Large intestine (tissue), 3 donors: ENCODE data around the gene ABLIM1. TPM values are rescaled to one million over a fixed set of nuclear protein-coding genes. Genes with fewer than 3 reads are reported as not detected.

ENCODE experiments used
- DNase-seq, 2 donors: peaks; one replicate each; pipeline versions ENCODE4 v3.0.0 to v3.0.0-alpha.2; 2013
- H3K27ac ChIP-seq: one replicate; pipeline ENCODE4 v1.5.1; 2013; ENCODE audit warnings: low read length
- H3K27me3 ChIP-seq: 2 replicates; pipeline ENCODE4 v1.6.1; 2013; ENCODE audit warnings: low read length; ENCODE audit not compliant: control insufficient read depth, insufficient read depth
- H3K36me3 ChIP-seq: 2 replicates; pipeline ENCODE4 v1.6.1; 2013; ENCODE audit warnings: low read length; ENCODE audit not compliant: control insufficient read depth, insufficient read depth
- H3K4me1 ChIP-seq: one replicate; pipeline ENCODE4 v1.6.1; 2013; ENCODE audit warnings: low read length; ENCODE audit not compliant: control insufficient read depth, insufficient read depth
- H3K4me3 ChIP-seq: one replicate; pipeline ENCODE4 v1.5.1; 2013; ENCODE audit warnings: low read length
- H3K9me3 ChIP-seq: one replicate; pipeline ENCODE4 v1.6.1; 2013; ENCODE audit warnings: mild to moderate bottlenecking, low read depth, low read length, moderate library complexity; ENCODE audit not compliant: control insufficient read depth
- WGBS: methylation state at CpG from one replicate; pipeline ENCODE4 v1.1.5; 2013; ENCODE audit warnings: low lambda C conversion rate; ENCODE audit not compliant: insufficient coverage; 5-methylcytosine and 5-hydroxymethylcytosine counted together
- polyA plus RNA-seq: library from polyadenylated mRNA; unstranded; fragments of 120-200 nt; gene quantifications from one replicate; pipeline ENCODE4 v1.2.1, GENCODE V29; 2013

ABLIM1 gene
- polyA plus RNA-seq, 1 donor: 54.9 TPM

DNA sequence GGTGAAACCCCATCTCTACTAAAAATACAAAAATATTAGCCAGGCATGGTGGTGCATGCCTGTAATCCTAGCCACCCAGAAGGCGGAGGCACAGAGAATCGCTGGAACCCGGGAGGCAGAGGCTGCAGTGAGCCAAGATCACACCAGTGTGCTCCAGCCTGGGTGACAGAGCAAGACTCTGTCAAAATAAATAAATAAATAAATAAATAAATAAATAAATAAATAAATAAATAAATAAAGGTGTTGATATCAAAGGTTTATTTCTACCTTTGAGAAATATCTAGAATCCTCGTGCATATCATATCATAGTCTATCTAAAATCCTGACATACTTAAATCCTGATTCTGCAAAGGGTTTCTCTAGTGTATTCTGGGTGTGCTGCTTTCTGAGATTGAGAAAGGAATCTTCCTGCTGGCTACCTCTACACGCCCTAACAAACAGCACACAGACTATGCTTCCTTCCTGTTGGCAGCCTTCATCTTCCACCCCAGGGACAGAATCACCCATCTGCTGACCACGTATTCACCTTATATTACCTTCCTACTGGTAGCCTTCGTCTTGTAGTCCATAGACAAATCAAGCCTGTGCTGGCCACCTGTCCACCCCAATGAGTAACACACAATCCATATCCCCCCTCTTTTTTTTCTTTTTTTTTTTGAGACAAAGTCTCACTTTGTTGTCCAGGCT, 8.7 kb downstream of the ABLIM1 start:
- Histone ChIP-seq H3K9me3 (no peaks in the 10 kb centered on the region), H3K27me3 (no peaks in the 10 kb centered on the region), H3K36me3 (no peaks in the 10 kb centered on the region), H3K4me1 (no peaks in the 10 kb centered on the region), H3K27ac (no peak overlapping the region), H3K4me3 (no peak overlapping the region)
- DNase-seq: no peak
- WGBS: no CpG with 5 or more reads among the region's 7 CpGs

DNA sequence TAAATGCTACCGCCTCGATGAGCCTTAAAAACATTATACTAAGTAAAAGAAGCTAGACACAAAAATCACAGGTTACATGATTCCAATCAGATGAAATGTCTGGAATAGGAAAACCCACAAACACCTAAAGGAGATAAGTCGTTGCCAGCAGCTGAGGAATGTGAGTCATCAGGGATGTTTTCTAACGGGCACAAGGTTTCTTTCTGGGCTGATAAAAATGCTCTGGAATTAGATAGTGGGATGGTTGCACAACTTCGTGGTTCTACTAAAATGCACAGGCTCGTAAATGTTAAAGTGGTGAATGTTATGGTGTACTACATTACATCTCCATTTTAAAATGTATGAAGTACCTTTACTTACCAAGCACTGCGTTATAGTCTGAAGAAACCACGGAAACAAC, 9.7 kb downstream of the ABLIM1 start:
- Histone ChIP-seq H3K27me3 (no peaks in the 10 kb centered on the region), H3K9me3 (no peaks in the 10 kb centered on the region), H3K4me1 (no peaks in the 10 kb centered on the region), H3K36me3 (no peaks in the 10 kb centered on the region), H3K27ac (no peak overlapping the region), H3K4me3 (no peak overlapping the region)
- WGBS: 100% methylated on average over 1 of the region's 8 CpGs
- peak in 1 of 2 donors; percentile 29 for DNase-seq

DNA sequence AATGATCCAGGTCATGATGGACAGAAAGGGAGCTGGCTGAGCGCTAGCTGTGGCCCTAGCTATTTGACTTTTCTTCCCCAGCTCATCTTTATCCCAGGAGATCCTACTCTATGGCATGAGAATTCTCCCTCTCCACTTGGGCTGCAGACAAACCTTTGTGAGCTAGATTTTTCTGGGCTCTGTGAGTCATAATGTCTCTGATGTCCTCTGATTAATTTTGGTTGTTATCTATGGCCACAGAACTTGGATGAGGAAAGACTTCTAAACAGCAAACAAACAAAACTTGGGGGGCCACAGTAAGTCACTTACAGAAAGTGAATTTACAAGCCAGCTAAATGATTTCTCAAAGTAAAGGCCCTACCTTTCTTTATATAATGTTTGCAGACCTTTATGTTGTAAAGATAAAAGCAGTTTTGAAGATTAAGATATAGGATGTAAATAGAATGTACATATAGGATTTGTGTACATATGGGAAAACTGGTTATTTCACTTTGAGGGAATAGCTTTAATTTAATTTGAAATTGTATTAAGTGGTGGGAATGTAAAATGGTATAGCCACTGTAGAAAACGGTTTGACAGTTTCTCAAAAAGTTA, 10.4 kb downstream of the ABLIM1 start:
- no peaks in the 10 kb centered on the region for H3K36me3 ChIP-seq
- no peaks in the 10 kb centered on the region for H3K4me1 ChIP-seq
- no peak for DNase-seq
- H3K4me3 ChIP-seq: no peak overlapping the region
- H3K9me3 ChIP-seq: no peaks in the 10 kb centered on the region
- no peak overlapping the region for H3K27ac ChIP-seq
- no peaks in the 10 kb centered on the region for H3K27me3 ChIP-seq
- WGBS: 0% methylated on average over 1 of the region's 2 CpGs

- no peaks in the 10 kb centered on the region for H3K27me3 ChIP-seq
- WGBS: 100% methylated on average over 1 of the region's 5 CpGs
- no peak overlapping the region for H3K27ac ChIP-seq
These were observed 11.6 kb downstream of the ABLIM1 start for GRCh38 chr10:114646426-114646825.

DNA sequence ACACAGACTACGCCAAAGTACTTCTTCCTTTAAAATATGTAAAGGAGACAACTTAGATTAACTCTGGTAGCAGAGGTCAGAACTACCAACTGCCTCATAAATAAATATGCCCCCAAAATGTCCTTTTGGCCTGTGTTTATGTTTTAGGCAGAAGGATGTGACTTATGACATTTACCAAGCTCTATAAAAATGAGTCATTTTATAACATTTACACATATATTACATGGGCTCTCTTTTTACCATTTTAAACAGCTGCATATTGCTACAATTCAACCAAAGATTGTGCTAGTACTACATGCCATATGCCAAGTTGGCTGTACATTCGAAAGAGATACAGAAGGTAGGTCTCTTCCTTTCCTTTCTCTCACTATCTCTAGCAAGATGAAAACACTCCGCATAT, 12.4 kb downstream of the ABLIM1 start:
- no CpG with 5 or more reads among the region's 3 CpGs for WGBS
- H3K27ac ChIP-seq: no peak overlapping the region
- H3K4me1 ChIP-seq: no peaks in the 10 kb centered on the region

More at GRCh38 chr10:114646426-114646825, 11.6 kb downstream of the ABLIM1 start:
- Histone ChIP-seq H3K4me1 (no peaks in the 10 kb centered on the region), H3K36me3 (no peaks in the 10 kb centered on the region), H3K4me3 (no peak overlapping the region), H3K9me3 (no peaks in the 10 kb centered on the region)
- DNase-seq: no peak

DNA sequence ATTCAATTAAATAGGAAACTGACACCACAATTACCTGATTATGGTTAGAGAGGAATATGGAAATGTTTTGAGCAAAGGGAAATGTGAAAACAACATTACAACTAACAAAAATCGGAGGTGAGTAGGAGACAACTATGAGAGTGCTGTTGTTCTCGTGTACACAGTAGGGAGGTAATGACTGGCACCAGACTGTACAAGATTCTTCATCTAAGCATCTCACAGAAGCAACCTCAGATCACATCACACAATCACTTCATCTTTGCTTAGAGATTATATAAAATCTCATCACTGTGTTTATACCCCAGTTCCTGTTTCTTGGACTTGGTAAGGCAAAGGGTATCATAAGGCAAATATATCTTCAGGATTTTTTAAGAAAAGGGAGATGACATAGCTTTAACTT, 14.9 kb downstream of the ABLIM1 start:
- WGBS: 81% methylated on average over 2 of the region's 2 CpGs
- Histone ChIP-seq H3K36me3 (no peaks in the 10 kb centered on the region), H3K4me1 (no peaks in the 10 kb centered on the region), H3K9me3 (no peaks in the 10 kb centered on the region), H3K27me3 (no peaks in the 10 kb centered on the region), H3K27ac (no peak overlapping the region), H3K4me3 (no peak overlapping the region)
- DNase-seq: no peak

More for the DNA sequence above, 12.4 kb downstream of the ABLIM1 start:
- Histone ChIP-seq H3K27me3 (no peaks in the 10 kb centered on the region), H3K36me3 (no peaks in the 10 kb centered on the region), H3K4me3 (no peak overlapping the region), H3K9me3 (no peaks in the 10 kb centered on the region)
- DNase-seq: no peak

- H3K36me3 ChIP-seq: no peaks in the 10 kb centered on the region
- WGBS: 82% methylated on average over 2 of the region's 5 CpGs
- no peak overlapping the region for H3K27ac ChIP-seq
These were observed 15.3 kb downstream of the ABLIM1 start for GRCh38 chr10:114642729-114643128.

GRCh38 chr10:114638821-114639625, 19.1 kb downstream of the ABLIM1 start:
- H3K27me3 ChIP-seq: no peaks in the 10 kb centered on the region
- no CpG with 5 or more reads among the region's 8 CpGs for WGBS
- no peaks in the 10 kb centered on the region for H3K36me3 ChIP-seq
- no peaks in the 10 kb centered on the region for H3K9me3 ChIP-seq
- no peaks in the 10 kb centered on the region for H3K4me1 ChIP-seq
- no peak overlapping the region for H3K27ac ChIP-seq
- H3K4me3 ChIP-seq: no peak overlapping the region
- DNase-seq: no peak

More at GRCh38 chr10:114642729-114643128, 15.3 kb downstream of the ABLIM1 start:
- no peak for DNase-seq
- no peaks in the 10 kb centered on the region for H3K9me3 ChIP-seq
- no peaks in the 10 kb centered on the region for H3K27me3 ChIP-seq
- H3K4me3 ChIP-seq: no peak overlapping the region
- no peaks in the 10 kb centered on the region for H3K4me1 ChIP-seq

- H3K36me3 ChIP-seq: no peaks in the 10 kb centered on the region
- DNase-seq: no peak
- no CpG with 5 or more reads among the region's 6 CpGs for WGBS
- H3K9me3 ChIP-seq: no peaks in the 10 kb centered on the region
- H3K4me1 ChIP-seq: peaks cover 16% of the 10 kb centered on the region
- H3K27me3 ChIP-seq: peaks cover 3% of the 10 kb centered on the region
- H3K27ac ChIP-seq: no peak overlapping the region
- H3K4me3 ChIP-seq: no peak overlapping the region
These were observed 22.1 kb downstream of the ABLIM1 start for GRCh38 chr10:114635797-114636550.

DNA sequence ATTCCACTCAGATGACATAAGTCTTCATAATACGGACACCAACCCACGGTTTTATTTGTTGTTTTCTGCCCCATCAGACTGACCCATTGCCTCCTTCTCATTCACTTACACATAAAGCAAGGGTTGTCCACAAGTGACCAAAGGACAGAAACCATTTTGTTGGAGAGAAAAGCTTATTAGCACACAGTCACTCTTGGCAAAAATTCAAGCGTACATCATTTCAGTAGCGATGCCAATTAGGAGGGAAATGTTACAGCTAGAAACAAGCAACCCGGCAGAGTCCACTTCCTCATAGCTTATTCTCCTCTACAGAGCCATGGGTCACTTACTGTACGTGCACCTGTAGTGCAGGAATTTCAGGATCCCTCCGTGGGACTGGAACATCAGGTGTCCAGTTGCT, 23.0 kb downstream of the ABLIM1 start:
- Histone ChIP-seq H3K4me1 (peaks cover 16% of the 10 kb centered on the region), H3K27me3 (peaks cover 3% of the 10 kb centered on the region), H3K9me3 (no peaks in the 10 kb centered on the region), H3K4me3 (no peak overlapping the region), H3K27ac (no peak overlapping the region), H3K36me3 (no peaks in the 10 kb centered on the region)
- DNase-seq: no peak
- 80% methylated on average over 2 of the region's 7 CpGs for WGBS
